Endometrium (tissue), 2 donors: ENCODE results near the gene STX18.
"Not testable (repeated sequence)": the region's sequence is repeated elsewhere in the genome, so short reads cannot be mapped to it uniquely, and the experiment has no call there.

Source experiments
- FAIRE-seq: peaks from 2 replicates; lab custom pipeline; 2012; peaks lifted over from hg19 to GRCh38; lab: Jason Lieb, UNC
- donor health status: control.
- donor health status: control.

STX18 gene

DNA sequence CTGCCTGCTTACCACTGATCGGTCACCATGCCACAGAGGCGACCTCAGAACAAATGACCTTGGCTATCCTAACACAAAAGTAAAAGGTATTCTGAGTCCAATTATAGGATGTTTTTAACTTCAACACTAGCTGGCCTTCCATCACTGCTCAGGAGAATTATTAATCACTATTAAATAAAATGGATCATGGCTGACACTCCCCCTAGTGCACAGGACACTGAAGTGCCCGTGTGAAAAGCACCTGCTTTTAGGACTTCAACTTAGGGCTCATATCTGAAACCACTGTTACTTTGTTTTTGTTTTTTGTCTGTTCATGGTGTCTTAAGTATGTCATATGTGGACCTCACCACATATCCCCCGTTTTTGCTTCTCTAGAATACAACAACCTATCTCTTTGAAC lies 33.9 kb downstream of the STX18 start:
- FAIRE-seq, result no peak

DNA sequence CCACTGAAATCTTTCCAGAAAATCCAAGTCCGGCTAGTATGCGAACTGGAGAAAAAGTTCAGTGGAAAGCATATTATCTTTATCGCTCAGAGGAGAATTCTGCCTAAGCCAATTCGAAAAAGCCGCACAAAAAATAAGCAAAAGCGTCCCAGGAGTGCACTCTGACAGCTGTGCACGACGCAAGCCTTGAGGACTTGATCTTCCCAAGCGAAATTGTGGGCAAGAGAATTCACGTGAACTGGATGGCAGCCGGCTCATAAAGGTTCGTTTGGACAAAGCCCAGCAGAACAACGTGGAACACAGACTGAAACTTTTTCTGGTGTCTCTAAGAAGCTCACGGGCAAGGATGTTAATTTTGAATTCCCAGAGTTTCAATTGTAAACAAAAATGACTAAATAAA lies 34.4 kb downstream of the STX18 start:
- no peak for FAIRE-seq

DNA sequence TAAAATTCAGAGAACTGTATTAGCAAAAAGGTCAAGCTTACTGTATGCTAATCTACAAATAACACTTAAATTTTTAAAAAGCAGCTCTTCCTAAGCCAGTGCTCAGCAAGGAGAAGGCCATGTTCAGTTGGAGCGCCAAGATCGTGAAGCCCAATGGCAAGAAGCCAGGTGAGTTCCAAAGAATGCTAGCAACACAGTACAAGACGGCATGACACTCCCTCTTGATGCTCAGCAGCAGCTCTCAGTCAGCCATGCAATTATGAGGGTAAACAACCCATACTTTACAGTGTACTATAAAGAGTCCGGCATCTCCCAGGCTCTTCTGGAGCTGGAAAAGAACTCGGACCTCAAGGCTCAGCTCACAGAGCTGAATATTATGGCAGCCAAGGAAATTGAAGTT lies 34.9 kb downstream of the STX18 start:
- FAIRE-seq, result no peak

GRCh38 chr4:4505211-4505610 lies 36.6 kb downstream of the STX18 start:
- not testable (repeated sequence) for FAIRE-seq

GRCh38 chr4:4504783-4505182 lies 37.1 kb downstream of the STX18 start:
- FAIRE-seq, result no peak

- no peak for FAIRE-seq
These were observed 39.0 kb downstream of the STX18 start for GRCh38 chr4:4502694-4503311.

DNA sequence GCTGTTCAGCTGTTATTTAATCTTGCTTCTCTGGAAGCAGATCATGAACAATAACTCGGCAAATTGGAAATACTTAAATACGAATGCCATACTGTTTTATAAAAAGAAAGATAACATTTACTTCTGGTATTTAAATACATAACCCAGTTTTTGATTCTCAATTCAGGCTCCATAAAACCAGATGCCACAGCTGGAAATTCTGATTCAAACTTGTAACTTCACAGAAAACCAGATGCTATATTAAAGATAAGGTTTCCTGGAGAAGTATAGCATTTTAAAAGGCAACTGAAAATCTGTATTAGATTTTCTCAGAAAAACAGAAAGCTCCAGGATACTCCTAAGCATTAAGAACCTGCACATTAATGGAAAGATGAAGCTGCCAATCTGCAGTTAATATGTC lies 40.2 kb downstream of the STX18 start:
- peak; percentile 78 for FAIRE-seq

- FAIRE-seq, result peak; percentile 68
These were observed 42.3 kb downstream of the STX18 start for GRCh38 chr4:4499438-4500123.

GRCh38 chr4:4496592-4497372 lies 45.1 kb downstream of the STX18 start:
- FAIRE-seq, result no peak

DNA sequence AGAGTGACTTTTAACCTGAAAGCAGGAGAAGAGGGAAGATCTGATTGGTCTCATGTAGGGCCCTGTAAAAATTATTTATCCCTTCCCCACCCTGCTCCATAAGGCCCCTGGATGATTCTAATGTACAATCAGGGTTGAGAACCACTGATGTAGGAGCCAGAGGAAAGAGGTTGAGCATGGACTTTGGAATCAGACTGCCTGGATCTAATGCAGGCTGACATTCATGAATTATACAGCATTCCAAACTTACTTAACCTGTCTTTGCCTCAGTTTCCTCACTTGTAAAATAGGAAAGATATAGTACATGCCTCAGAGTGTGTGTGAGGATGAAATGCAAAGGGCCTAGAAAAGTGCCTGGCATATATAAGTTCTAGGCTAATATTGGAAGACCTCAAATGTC lies 47.0 kb downstream of the STX18 start:
- no peak for FAIRE-seq

DNA sequence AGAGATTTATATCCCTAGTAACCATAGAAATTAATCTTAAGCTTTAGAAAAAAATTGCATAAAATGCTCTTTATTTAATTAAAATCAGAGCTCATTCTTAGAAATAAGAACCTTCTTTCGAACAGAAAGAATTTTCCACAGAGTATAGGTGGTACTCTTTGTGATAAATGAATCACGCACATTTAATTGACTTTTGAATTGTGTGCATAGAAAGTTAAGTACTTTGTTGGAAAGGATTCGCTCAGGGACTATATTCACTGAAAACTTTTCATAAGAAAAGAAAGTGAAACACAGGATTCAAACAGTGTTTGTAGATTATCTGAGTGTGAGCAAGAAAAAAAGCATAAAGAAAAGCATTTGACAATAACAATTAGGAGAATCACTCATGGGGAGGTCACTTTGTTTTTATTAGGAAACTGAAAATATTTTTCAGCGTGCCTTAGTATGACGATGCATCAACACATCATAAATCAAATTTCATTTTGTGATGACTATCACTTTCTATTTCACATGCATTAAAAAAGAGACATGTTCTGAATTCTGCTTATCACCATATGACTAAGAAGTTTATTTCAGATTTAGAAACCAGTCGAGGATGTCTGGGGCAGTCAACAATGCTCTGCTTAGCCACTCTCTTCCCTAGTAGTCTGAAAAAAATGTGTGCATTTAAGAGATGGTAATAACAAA lies 49.5 kb downstream of the STX18 start:
- FAIRE-seq, result peak; percentile 93

DNA sequence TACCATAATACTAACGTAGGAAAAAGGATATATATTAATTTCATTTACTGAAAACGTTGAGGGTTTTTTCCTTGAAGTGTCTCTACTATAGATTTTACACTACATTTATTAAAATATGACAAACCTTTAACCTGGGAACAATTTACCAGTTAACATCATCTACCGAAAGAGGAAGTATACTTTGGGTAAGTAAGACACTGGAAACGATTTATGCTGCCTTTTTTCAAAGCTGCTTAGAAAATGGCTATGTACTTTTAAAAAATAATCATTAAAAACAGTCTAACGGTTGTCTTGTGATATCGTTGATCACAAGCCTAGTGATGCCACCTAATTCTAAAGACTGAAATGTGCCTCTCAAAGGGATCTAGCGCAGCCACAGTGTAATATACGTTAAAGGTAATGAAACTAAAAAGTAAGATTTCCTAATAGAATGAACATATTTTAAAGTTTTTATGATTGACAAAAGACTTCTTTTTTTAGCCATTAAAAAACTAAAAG lies 50.4 kb downstream of the STX18 start:
- FAIRE-seq, result no peak

- peak; percentile 63 for FAIRE-seq
These were observed 51.0 kb downstream of the STX18 start for GRCh38 chr4:4490816-4491215.

- FAIRE-seq, result peak; percentile 29
These were observed 51.8 kb downstream of the STX18 start for GRCh38 chr4:4490041-4490440.

- peak; percentile 81 for FAIRE-seq
These were observed 53.1 kb downstream of the STX18 start for GRCh38 chr4:4488405-4489404.

GRCh38 chr4:4486969-4487368 lies 54.9 kb downstream of the STX18 start:
- no peak for FAIRE-seq

GRCh38 chr4:4485806-4486205 lies 56.0 kb downstream of the STX18 start:
- FAIRE-seq, result no peak

- FAIRE-seq, result no peak
These were observed 60.4 kb downstream of the STX18 start for GRCh38 chr4:4481399-4481994.

- peak; percentile 73 for FAIRE-seq
These were observed 61.0 kb downstream of the STX18 start for GRCh38 chr4:4480685-4481398.

- no peak for FAIRE-seq
These were observed 61.6 kb downstream of the STX18 start for GRCh38 chr4:4480205-4480604.
